Measurements from ENCODE around the gene ST6GALNAC2.

- no peak for TF ChIP-seq POLR2A (IDR thresholded peaks at IDR 0.05)
- TF ChIP-seq CTCF (IDR thresholded peaks at IDR 0.05) = no peak
- no peak for TF ChIP-seq POLR2AphosphoS5 (IDR thresholded peaks at IDR 0.05; ENCODE audit: insufficient read depth in 1 of 2, low read depth in 1 of 2)
These were observed 18.6 kb downstream of the ST6GALNAC2 start for GRCh38 chr17:76566988-76567431.
